Natural killer cell (primary cell): ENCODE measurements around the gene PROB1. TPM values are rescaled to one million over a fixed set of nuclear protein-coding genes. Genes with fewer than 3 reads are reported as not detected.

Source experiments
- ATAC-seq, 3 donors: fragments of 150-1000 bp in 2 of 3; fragments of 200-7000 bp in 1 of 3; cut with Tn5 transposase; 1 replicate in 1 of 3; 2 replicates in 2 of 3; pipeline ENCODE4 v1.10.0; 2021; ENCODE audit warnings: mild to moderate bottlenecking in 2 of 3, moderate library complexity in 2 of 3
- DNase-seq, 2 donors: peaks; one replicate each; pipeline versions ENCODE4 v3.0.0 to v3.0.0-alpha.2; 2013 to 2021; ENCODE audit warnings: mixed read lengths in 1 of 2
- H3K27ac ChIP-seq: one replicate; pipeline ENCODE4 v1.5.1; 2013; ENCODE audit warnings: mild to moderate bottlenecking, low read length
- H3K27me3 ChIP-seq: one replicate; pipeline ENCODE4 v1.6.1; 2013; ENCODE audit warnings: low read length; ENCODE audit not compliant: control insufficient read depth, insufficient read depth
- H3K36me3 ChIP-seq: one replicate; pipeline ENCODE4 v1.6.1; 2013; ENCODE audit warnings: low read length; ENCODE audit not compliant: control insufficient read depth, insufficient read depth
- H3K4me1 ChIP-seq: one replicate; pipeline ENCODE4 v1.6.1; 2013; ENCODE audit warnings: low read length; ENCODE audit not compliant: control insufficient read depth, insufficient read depth
- H3K4me3 ChIP-seq: one replicate; pipeline ENCODE4 v1.5.1; 2013; ENCODE audit warnings: low read length
- H3K9me3 ChIP-seq: one replicate; pipeline ENCODE4 v1.6.1; 2013; ENCODE audit warnings: low read length; ENCODE audit not compliant: control insufficient read depth, insufficient read depth
- H3K27ac Mint-ChIP-seq, 2 donors: one replicate each; pipeline ENCODE4 v1.8.0; 2022; ENCODE audit warnings: mild to moderate bottlenecking in 2 of 2, mixed read lengths in 2 of 2, moderate library complexity in 1 of 2
- H3K27me3 Mint-ChIP-seq, 2 donors: one replicate each; pipeline ENCODE4 v1.8.0; 2022; ENCODE audit warnings: low read depth in 2 of 2, mixed read lengths in 2 of 2
- H3K36me3 Mint-ChIP-seq: one replicate; pipeline ENCODE4 v1.8.0; 2022; ENCODE audit warnings: mixed read lengths
- H3K4me1 Mint-ChIP-seq, 2 donors: one replicate each; pipeline ENCODE4 v1.8.0; 2022; ENCODE audit warnings: mixed read lengths in 2 of 2
- H3K4me3 Mint-ChIP-seq: one replicate; pipeline ENCODE4 v1.8.0; 2022; ENCODE audit warnings: mild to moderate bottlenecking, moderate library complexity, mixed read lengths
- H3K9me3 Mint-ChIP-seq, 2 donors: one replicate each; pipeline ENCODE4 v1.8.0; 2022; ENCODE audit warnings: mixed read lengths in 2 of 2
- CTCF ChIP-seq: fragments of 200-600 bp; IDR thresholded peaks from one replicate; pipeline ENCODE4 v1.8.0; 2022; ENCODE audit warnings: antibody characterized with exemption
- WGBS: methylation state at CpG from one replicate; pipeline ENCODE4 v1.1.7; 2013; ENCODE audit warnings: missing lambda C conversion rate; ENCODE audit not compliant: insufficient coverage; 5-methylcytosine and 5-hydroxymethylcytosine counted together
- intact Hi-C: fragments of 100-400 bp; cut with micrococcal nuclease; formaldehyde crosslinking; loops from one replicate; pipeline ENCODE4 v1.14.2; 2022
- total RNA-seq, 4 donors: library from RNA; stranded (reverse); fragments of 120-200 nt in 1 of 4; gene quantifications; one replicate each; pipeline versions ENCODE4 v1.2.3 to v1.2.4, GENCODE V29; 2013 to 2022

Gene PROB1
- total RNA-seq, 3 donors from 2014 or later (not counting 1 experiment from before 2014, with no cell fraction given) = 0.91 to 1.0 (median 0.96) TPM

GRCh38 chr5:139368613-139369012, 26.3 kb downstream of the PROB1 start:
- peaks cover 65% of the 10 kb centered on the region for H3K36me3 ChIP-seq
- H3K27ac ChIP-seq = no peak overlapping the region
- no peaks in the 10 kb centered on the region for H3K36me3 Mint-ChIP-seq
- peak overlapping the region in 1 of 2 donors; percentile 2 for H3K27ac Mint-ChIP-seq
- ATAC-seq (no peak), DNase-seq (peak in 1 of 2 donors; percentile 35)
- no peaks in the 10 kb centered on the region for H3K27me3 ChIP-seq
- no peak overlapping the region for H3K4me3 Mint-ChIP-seq
- no peak overlapping the region for H3K4me3 ChIP-seq
- intact Hi-C loops = no loop called here
- TF ChIP-seq CTCF = no peak
- 94% methylated on average over 2 of the region's 2 CpGs for WGBS
- no peaks in the 10 kb centered on the region for H3K4me1 Mint-ChIP-seq
- H3K9me3 Mint-ChIP-seq = no peaks in the 10 kb centered on the region
- H3K27me3 Mint-ChIP-seq = no peaks in the 10 kb centered on the region
- H3K4me1 ChIP-seq = no peaks in the 10 kb centered on the region
- no peaks in the 10 kb centered on the region for H3K9me3 ChIP-seq

- TF ChIP-seq CTCF = no peak
- 86% methylated on average over 2 of the region's 2 CpGs for WGBS
- H3K27ac ChIP-seq = no peak overlapping the region
- H3K4me3 ChIP-seq = no peak overlapping the region
- peaks cover 9% of the 10 kb centered on the region in 2 donors for H3K4me1 Mint-ChIP-seq
- H3K9me3 ChIP-seq = no peaks in the 10 kb centered on the region
- no peaks in the 10 kb centered on the region for H3K27me3 ChIP-seq
- H3K4me3 Mint-ChIP-seq = no peak overlapping the region
- H3K36me3 ChIP-seq = peaks cover 46% of the 10 kb centered on the region
- intact Hi-C loops = no loop called here
- no peaks in the 10 kb centered on the region for H3K36me3 Mint-ChIP-seq
- DNase-seq = no peak
- H3K27me3 Mint-ChIP-seq = no peaks in the 10 kb centered on the region
- ATAC-seq = no peak
- H3K9me3 Mint-ChIP-seq = no peaks in the 10 kb centered on the region
- H3K4me1 ChIP-seq = no peaks in the 10 kb centered on the region
- H3K27ac Mint-ChIP-seq = peak overlapping the region in 1 of 2 donors; percentile 21
These were observed 30.4 kb downstream of the PROB1 start for GRCh38 chr5:139364466-139364865.

- H3K27ac ChIP-seq = no peak overlapping the region
- H3K27me3 ChIP-seq = no peaks in the 10 kb centered on the region
- no peaks in the 10 kb centered on the region for H3K27me3 Mint-ChIP-seq
- TF ChIP-seq CTCF = no peak
- no peaks in the 10 kb centered on the region for H3K36me3 Mint-ChIP-seq
- H3K4me3 Mint-ChIP-seq = no peak overlapping the region
- H3K4me1 Mint-ChIP-seq = peaks cover 9% of the 10 kb centered on the region in 2 donors
- DNase-seq (no peak), ATAC-seq (no peak)
- no peaks in the 10 kb centered on the region for H3K9me3 Mint-ChIP-seq
- peak overlapping the region in 1 of 2 donors; percentile 21 for H3K27ac Mint-ChIP-seq
- peaks cover 41% of the 10 kb centered on the region for H3K36me3 ChIP-seq
- WGBS = 96% methylated on average over 2 of the region's 2 CpGs
- intact Hi-C loops = no loop called here
- no peaks in the 10 kb centered on the region for H3K4me1 ChIP-seq
- H3K4me3 ChIP-seq = no peak overlapping the region
- no peaks in the 10 kb centered on the region for H3K9me3 ChIP-seq
These were observed 31.0 kb downstream of the PROB1 start for GRCh38 chr5:139363937-139364336.

- Mint-ChIP-seq H3K9me3 (no peaks in the 10 kb centered on the region), H3K36me3 (no peaks in the 10 kb centered on the region), H3K4me3 (no peak overlapping the region), H3K27ac (no peak overlapping the region), H3K4me1 (peaks cover 26 to 28% of the 10 kb centered on the region in 2 donors), H3K27me3 (no peaks in the 10 kb centered on the region)
- Histone ChIP-seq H3K36me3 (peaks cover 32% of the 10 kb centered on the region), H3K4me3 (no peak overlapping the region), H3K4me1 (no peaks in the 10 kb centered on the region), H3K27ac (no peak overlapping the region), H3K9me3 (no peaks in the 10 kb centered on the region), H3K27me3 (no peaks in the 10 kb centered on the region)
- ATAC-seq (peak in 1 of 3 donors; percentile 31), DNase-seq (no peak)
- intact Hi-C loops = no loop called here
- 95% methylated on average over 4 of the region's 6 CpGs for WGBS
- TF ChIP-seq CTCF = no peak
These were observed 33.0 kb downstream of the PROB1 start for GRCh38 chr5:139361835-139362429.
